Left colon (tissue), 2 donors: ENCODE measurements around the gene NDUFAF3. TPM values are rescaled to one million over a fixed set of nuclear protein-coding genes. Genes with fewer than 3 reads are reported as not detected.
"Not testable (repeated sequence)": the region's sequence is repeated elsewhere in the genome, so short reads cannot be mapped to it uniquely, and the experiment has no call there.

Experiments used
- ATAC-seq: fragments of 200-7000 bp; cut with Tn5 transposase; one replicate; pipeline ENCODE4 v1.9.1; 2020; ENCODE audit warnings: mild to moderate bottlenecking, moderate library complexity
- DNase-seq, 2 donors: peaks; one replicate each; pipeline ENCODE4 v3.0.0-alpha.2; 2020
- intact Hi-C, 2 donors: fragments of 100-400 bp; cut with DNase I in 1 of 2; cut with micrococcal nuclease in 1 of 2; formaldehyde crosslinking; loops; one replicate each; pipeline versions ENCODE4 v1.11.2 to v1.14.0; 2022; cut with DNase I, micrococcal nuclease
- total RNA-seq, 2 donors: library from RNA; stranded (reverse); fragmentation: NEBNext Ultra II Directional; extraction: Animal tissue kit (Norgen Biotek cat#: 25700); gene quantifications; one replicate each; pipeline ENCODE4 v1.2.1, GENCODE V29; 2021
- donor health status: DM: no; HTN: no; CAD: no.
- donor health status: DM: yes; HTN: yes; CAD: no.

The NDUFAF3 gene
- total RNA-seq, 2 donors from 2014 or later = 65.2 to 70.1 TPM

- ATAC-seq (no peak), DNase-seq (no peak)
- intact Hi-C loops = no loop called here
These were observed 23.9 kb upstream of the NDUFAF3 start for GRCh38 chr3:48997714-48998637.

- no peak for ATAC-seq
These were observed 22.6 kb upstream of the NDUFAF3 start for GRCh38 chr3:48999085-48999858.

GRCh38 chr3:49001155-49001554, 20.8 kb upstream of the NDUFAF3 start:
- intact Hi-C loops = no loop called here
- DNase-seq = no peak
- no peak for ATAC-seq

More at GRCh38 chr3:48999085-48999858, 22.6 kb upstream of the NDUFAF3 start:
- intact Hi-C loops = no loop called here
- no peak for DNase-seq

- intact Hi-C loops = no loop called here
- DNase-seq (peak; percentile 65 to 84), ATAC-seq (peak; percentile 6)
These were observed 17.3 kb upstream of the NDUFAF3 start for GRCh38 chr3:49004352-49005302.

GRCh38 chr3:49005303-49005680, 16.6 kb upstream of the NDUFAF3 start:
- intact Hi-C loops = no loop called here
- no peak for ATAC-seq
- no peak for DNase-seq

GRCh38 chr3:49005998-49006397, 15.9 kb upstream of the NDUFAF3 start:
- ATAC-seq (no peak), DNase-seq (no peak)

GRCh38 chr3:49006408-49007067, 15.4 kb upstream of the NDUFAF3 start:
- peak in 1 of 2 donors; percentile 59 for DNase-seq
- ATAC-seq = peak; percentile 4
- intact Hi-C loops = no loop called here

More at GRCh38 chr3:49005998-49006397, 15.9 kb upstream of the NDUFAF3 start:
- intact Hi-C loops = no loop called here

- peak; percentile 83 for ATAC-seq
- peak; percentile 98 for DNase-seq
- intact Hi-C loops = no loop called here
These were observed 14.7 kb upstream of the NDUFAF3 start, which contains the start of gene WDR6 for GRCh38 chr3:49007068-49007770. TSS of gene WDR6 (plus strand) at chr3:49007391. CDS start at chr3:49007432, 41 bp downstream.

- ATAC-seq (peak; percentile 77), DNase-seq (peak; percentile 93 to 94)
- intact Hi-C loops = no loop called here
These were observed 14.0 kb upstream of the NDUFAF3 start for GRCh38 chr3:49007771-49008528.

GRCh38 chr3:49008627-49009026, 13.3 kb upstream of the NDUFAF3 start:
- intact Hi-C loops, ATAC-seq, DNase-seq: not testable (repeated sequence)

GRCh38 chr3:49009396-49009795, 12.5 kb upstream of the NDUFAF3 start:
- DNase-seq = no peak
- no peak for ATAC-seq
- intact Hi-C loops = no loop called here

GRCh38 chr3:49012441-49013017, 9.4 kb upstream of the NDUFAF3 start:
- no peak for ATAC-seq
- DNase-seq = no peak
- intact Hi-C loops = no loop called here

GRCh38 chr3:49013113-49013737, 8.7 kb upstream of the NDUFAF3 start:
- intact Hi-C loops = no loop called here
- ATAC-seq = no peak
- no peak for DNase-seq

- ATAC-seq (peak; percentile 39), DNase-seq (peak in 1 of 2 donors; percentile 76)
- intact Hi-C loops = no loop called here
These were observed 7.9 kb upstream of the NDUFAF3 start for GRCh38 chr3:49013738-49014660.

GRCh38 chr3:49015072-49015471, 6.8 kb upstream of the NDUFAF3 start:
- no peak for ATAC-seq
- DNase-seq = no peak
- intact Hi-C loops = no loop called here
